Vagina (tissue), 2 donors: Measurements from ENCODE around the gene BCO1.

Experiments used
- CTCF ChIP-seq, 3 experiments: fragments of 450-650 bp in 2 of 3; fragments of 200-600 bp in 1 of 3; sonication (generic) in 1 of 3; IDR thresholded peaks; one replicate each; pipeline ENCODE4 v1.5.1; 2017 to 2019; ENCODE audit warnings: antibody characterized with exemption in 3 of 3, mild to moderate bottlenecking in 2 of 3, moderate library complexity in 2 of 3
- POLR2A ChIP-seq, 2 donors: fragments of 450-650 bp; IDR thresholded peaks; one replicate each; pipeline ENCODE4 v1.6.1; 2017; ENCODE audit warnings: antibody characterized with exemption in 2 of 2, mild to moderate bottlenecking in 2 of 2, moderate library complexity in 2 of 2
- POLR2AphosphoS5 ChIP-seq, 2 donors: sonication (generic); formaldehyde crosslinking; IDR thresholded peaks; one replicate each; pipeline ENCODE4 v1.9.0; 2017; ENCODE audit warnings: antibody characterized with exemption in 2 of 2, mild to moderate bottlenecking in 2 of 2, low read depth in 1 of 2; ENCODE audit not compliant: insufficient read depth in 1 of 2

- TF ChIP-seq POLR2A (IDR thresholded peaks at IDR 0.05) (no peak), CTCF (IDR thresholded peaks at IDR 0.05) (no peak), POLR2AphosphoS5 (IDR thresholded peaks at IDR 0.05; ENCODE audit: insufficient read depth in 1 of 2, low read depth in 1 of 2) (no peak)
Measured at GRCh38 chr16:81198635-81199034, 39.9 kb upstream of the BCO1 start.
